NCI-H2196 treated with DMSO at 0.1 percent for 48 hours (cell line): ENCODE measurements around the gene GPX6.
"Not testable (repeated sequence)": the region's sequence is repeated elsewhere in the genome, so short reads cannot be mapped to it uniquely, and the experiment has no call there.

Source experiments
- DNase-seq: peaks from one replicate; lab custom pipeline; 2025; ENCODE audit not compliant: unreplicated experiment; lab: John Stamatoyannopoulos, UW

The GPX6 gene, protein sequence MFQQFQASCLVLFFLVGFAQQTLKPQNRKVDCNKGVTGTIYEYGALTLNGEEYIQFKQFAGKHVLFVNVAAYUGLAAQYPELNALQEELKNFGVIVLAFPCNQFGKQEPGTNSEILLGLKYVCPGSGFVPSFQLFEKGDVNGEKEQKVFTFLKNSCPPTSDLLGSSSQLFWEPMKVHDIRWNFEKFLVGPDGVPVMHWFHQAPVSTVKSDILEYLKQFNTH

GRCh38 chr6:28515676-28516075, at the start of gene GPX6:
Gene GPX6, minus strand, starts transcription at chr6:28515793. Its CDS starts 50 bp downstream, at chr6:28515743.
- no peak for DNase-seq

DNA sequence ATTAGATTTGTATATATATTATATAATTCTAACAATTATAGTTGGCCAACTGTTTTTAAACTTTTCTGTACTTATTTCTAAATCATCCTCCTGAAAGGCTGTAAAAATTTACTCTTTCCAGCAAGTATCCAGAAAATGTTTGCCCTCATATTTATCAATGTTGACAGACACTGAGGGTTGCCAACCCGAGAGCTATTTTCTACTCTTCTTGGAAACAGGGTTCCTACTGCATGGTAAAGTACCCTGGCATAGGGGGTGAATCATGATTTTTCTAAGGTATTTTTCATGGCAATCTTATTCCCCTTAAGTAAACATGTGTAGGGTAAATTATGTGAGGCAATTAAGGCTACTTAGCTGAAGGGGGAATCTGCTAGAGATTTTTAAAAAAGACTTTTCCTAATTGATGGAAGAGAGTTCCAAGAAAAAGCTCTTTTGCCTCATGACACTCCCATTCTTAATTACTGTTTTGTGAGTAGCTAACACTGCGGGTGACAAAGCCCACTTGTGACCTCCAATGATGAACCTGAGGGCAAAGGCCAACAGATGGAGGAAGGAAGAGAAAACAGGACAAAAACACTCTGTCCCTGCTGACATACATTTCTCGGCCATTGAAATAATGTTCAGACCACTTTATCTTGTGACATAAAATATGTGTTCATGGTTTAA, 48.0 kb upstream of the GPX6 start:
- no peak for DNase-seq

DNA sequence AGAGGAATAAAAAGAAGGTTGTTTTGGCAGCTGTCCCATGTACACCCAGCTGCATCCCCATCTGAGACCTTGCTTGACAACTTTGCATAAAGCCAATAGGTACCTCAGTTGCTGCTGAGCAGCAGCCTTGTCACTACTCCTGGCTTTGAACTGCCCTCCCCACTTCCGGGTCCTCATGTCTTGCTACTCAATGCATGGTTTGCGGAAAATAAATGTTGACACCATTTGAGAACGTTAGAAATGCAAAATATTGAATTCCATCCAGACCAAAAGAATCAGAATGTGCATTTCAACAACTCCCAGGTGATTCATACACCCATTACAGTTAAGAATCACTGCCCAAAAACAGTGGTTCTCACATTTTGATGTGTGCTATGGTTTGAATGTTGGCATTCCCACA, 43.0 kb upstream of the GPX6 start:
- DNase-seq: no peak

DNA sequence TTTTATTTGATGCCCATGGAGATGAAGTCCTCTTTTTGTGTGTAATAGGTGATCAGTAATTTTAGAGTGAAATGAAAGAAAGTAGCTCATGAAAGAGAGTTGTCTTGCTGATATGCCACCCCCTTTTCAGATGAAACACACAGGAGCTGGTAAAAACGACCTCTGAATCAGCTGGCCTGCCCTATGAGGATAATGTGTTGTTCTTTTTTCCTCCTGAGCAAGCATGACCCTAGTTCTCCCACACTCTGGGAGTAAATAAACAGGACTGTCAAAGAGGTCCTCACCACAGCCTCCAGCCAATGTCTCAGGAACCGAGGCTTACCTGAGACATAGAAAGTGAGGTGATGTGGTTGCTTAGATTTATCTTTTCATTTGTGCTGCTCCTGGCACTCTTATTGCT, 39.5 kb upstream of the GPX6 start:
- no peak for DNase-seq

DNA sequence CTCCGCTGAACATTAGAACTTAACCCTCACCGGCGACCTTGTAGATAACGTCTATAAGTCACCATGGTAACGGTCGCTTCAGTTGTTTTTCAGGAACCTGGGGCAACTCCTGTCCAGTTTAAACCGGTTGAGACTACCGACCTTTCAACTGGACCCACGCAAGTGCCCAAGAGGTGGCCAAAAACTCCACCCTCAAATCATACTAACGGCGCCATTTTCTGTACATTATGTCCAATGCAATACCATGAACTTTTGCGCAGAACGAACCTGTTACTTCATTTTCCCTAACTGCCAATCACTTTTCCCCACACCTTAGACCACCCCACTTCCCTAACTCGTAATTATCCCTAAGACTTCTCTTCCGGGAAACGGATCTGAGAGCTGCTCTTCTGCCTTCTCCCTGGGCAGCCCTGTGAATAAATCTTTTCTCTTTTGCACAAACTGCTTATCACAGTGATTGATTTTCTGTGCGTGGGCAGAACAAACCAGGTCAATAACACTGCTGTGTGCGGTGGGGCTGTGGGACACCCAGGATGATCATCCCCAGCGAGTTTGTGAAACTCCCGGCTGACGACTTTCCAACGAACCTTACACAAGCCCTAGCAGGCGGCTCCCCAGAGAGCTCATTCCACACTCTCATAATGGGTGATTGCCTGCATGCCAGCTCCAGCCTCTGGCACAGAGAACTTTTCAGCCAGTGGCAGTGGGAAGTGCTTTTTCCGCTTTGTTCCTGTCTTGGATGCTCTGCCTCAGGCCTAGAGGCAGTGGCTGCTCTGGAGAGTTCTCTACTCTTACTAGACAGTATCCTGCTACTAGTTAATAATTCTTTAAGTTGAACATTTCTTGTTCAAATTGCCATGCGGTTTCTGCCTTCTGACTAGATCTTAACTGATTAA, 38.6 kb upstream of the GPX6 start:
- no peak for DNase-seq

DNA sequence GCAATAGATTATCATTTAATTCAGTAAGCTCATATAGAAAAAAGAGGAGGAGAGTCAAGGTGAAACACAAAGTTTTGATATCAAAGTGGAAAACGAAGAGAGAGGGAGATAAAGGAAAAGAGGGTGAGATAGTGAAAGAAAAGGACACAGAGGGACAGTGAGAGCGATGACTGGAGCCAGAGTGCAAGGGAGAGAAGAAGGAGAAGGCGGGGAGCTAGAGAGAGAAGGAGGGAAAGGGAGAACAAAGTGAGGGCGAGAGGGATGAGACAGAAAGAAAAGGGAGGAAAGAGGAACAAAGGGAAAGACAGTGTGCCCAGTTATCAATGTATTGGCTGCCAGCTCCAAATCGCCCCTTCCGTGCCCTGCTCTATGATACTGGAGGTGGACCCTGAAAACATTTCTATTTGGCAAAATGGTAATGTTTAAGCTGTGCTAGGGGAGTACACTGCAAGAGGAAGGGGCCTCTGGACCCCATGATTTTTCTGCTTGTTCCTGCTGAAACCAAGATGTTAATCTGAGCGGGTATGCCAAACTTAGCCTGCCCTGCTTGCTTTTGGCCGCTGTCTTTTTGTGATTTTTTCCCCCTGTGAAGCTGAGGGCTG, 37.9 kb upstream of the GPX6 start:
- DNase-seq: no peak

GRCh38 chr6:28551891-28552666, 36.5 kb upstream of the GPX6 start:
- DNase-seq: no peak

GRCh38 chr6:28547003-28547402, 31.4 kb upstream of the GPX6 start:
- DNase-seq: not testable (repeated sequence)

DNA sequence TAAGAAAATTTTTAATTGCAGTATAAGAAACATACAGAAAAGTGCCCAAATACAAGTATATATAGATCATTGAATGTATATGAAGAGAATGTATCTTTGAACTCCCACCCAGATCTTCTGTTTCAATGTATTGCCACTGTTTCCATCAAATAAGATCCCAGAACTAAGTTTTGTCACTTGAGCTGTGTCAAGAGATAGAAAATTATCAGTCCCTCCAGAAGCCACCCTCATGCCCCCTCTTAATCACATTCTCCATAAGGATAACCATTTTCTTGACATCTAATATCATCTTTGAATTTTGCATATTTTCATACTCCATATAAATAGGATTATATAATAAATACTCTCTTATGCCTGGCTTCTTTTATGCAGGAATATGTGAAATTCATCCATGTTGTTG, 30.4 kb upstream of the GPX6 start:
- no peak for DNase-seq

GRCh38 chr6:28543651-28544610, 28.3 kb upstream of the GPX6 start:
- no peak for DNase-seq

- DNase-seq: no peak
Measured at GRCh38 chr6:28542440-28543296, 27.1 kb upstream of the GPX6 start.

DNA sequence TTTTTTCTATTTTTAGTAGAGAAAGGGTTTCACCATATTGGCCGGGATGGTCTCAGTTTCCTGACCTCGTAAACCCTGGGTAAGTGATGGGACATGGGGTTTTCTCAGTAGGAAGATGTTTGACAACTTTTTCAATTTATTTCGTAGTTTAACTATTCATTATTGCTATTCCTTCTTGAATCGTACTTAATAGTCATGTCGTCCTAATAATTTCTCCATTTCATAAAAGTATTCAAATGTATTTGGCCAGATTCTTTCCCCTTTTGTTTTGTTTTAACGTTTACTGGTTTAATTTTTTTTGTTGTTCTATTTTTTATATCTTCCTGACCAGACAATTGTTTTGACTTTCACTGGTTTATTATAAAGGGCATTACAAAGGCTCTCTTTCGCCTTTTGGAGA, 26.4 kb upstream of the GPX6 start:
- DNase-seq: no peak

DNA sequence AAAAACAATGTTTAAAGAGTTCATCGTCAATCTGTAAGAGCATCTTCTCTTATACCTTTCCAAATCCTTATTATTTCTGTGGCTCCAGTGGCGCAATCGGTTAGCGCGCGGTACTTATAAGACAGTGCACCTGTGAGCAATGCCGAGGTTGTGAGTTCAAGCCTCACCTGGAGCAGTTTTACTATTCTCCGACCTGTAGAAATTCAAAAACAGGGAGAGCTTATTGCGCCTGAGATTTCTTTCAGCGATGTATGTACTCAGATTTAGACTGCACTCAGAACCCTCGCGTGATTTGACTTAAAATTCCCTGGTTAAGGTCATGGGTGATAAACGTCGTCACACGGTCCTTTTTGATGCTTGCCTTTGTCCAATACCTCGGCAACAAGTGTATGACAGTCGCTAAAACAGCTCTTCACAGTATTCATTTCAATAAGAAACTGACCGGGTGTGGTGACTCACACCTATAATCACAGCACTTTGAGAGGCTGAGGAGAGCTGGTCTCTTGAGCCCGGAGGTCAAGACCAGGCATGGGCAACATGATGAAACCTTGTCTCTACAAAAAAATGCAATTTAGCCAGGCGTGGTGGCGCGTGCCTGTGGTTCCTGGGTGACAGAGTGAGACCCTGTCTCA, 22.0 kb upstream of the GPX6 start:
- DNase-seq: no peak

GRCh38 chr6:28537065-28537464, 21.5 kb upstream of the GPX6 start:
- no peak for DNase-seq

GRCh38 chr6:28534875-28535274, 19.3 kb upstream of the GPX6 start:
- no peak for DNase-seq

GRCh38 chr6:28534306-28534705, 18.7 kb upstream of the GPX6 start:
- DNase-seq: no peak

DNA sequence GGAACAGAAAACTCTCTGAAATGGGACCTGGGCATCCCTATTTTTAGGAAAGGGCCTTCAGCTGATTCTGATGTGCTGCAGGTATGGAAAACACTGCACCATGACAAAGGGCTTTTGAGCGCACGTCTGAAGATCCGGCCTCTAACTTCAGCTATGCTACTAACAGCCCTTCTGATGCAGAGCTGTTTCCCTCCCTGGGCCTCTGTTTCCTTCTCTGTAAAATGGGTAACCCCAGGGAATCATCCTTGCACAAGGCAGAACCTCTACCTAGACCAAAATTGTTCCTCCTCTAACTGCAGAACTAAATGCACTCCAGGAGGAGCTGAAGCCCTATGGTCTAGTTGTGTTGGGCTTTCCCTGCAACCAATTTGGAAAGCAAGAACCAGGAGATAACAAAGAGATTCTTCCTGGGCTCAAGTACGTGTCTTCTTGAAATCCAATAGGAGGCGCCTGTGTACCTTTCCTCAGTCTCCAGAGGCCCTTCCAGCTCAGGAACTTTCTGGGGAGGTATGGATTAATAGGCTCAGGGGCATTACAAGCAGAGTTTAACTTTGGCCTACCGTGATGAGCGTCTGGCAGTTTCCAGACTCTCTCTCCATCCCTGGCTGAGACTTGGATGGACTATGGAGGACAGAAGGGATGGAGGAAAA, 16.0 kb upstream of the GPX6 start:
- DNase-seq: no peak

DNA sequence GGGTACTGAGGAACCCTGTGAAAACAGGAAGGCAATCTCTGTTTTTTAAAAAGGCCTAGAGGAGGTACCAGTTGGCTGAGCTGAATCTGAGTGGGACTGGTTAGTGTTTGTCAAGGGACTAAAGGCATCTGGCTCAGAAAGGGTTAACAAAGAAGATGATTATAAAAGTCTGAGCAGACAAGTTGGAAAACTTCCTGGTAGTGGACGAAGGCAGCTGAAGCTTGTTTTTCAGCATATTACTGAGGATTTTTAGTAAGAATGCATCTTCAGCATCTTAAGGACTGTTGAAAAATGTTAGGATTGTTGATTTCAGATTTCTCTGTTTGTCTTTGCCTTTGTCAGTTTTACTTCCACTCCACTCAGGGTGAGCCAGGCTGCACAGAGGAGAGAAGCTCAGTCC, 15.2 kb upstream of the GPX6 start:
- DNase-seq: no peak
